Urothelium cell line (cell line): Measurements from ENCODE around the gene RAB3GAP2.
"Not testable (repeated sequence)": the region's sequence is repeated elsewhere in the genome, so short reads cannot be mapped to it uniquely, and the experiment has no call there.

Experiments
- DNase-seq: peaks from one replicate; pipeline ENCODE4 v3.0.0; 2011; ENCODE audit warnings: low spot score, mixed read lengths
- FAIRE-seq: peaks from 2 replicates; lab custom pipeline; 2011; peaks lifted over from hg19 to GRCh38; lab: Jason Lieb, UNC

Gene RAB3GAP2, protein sequence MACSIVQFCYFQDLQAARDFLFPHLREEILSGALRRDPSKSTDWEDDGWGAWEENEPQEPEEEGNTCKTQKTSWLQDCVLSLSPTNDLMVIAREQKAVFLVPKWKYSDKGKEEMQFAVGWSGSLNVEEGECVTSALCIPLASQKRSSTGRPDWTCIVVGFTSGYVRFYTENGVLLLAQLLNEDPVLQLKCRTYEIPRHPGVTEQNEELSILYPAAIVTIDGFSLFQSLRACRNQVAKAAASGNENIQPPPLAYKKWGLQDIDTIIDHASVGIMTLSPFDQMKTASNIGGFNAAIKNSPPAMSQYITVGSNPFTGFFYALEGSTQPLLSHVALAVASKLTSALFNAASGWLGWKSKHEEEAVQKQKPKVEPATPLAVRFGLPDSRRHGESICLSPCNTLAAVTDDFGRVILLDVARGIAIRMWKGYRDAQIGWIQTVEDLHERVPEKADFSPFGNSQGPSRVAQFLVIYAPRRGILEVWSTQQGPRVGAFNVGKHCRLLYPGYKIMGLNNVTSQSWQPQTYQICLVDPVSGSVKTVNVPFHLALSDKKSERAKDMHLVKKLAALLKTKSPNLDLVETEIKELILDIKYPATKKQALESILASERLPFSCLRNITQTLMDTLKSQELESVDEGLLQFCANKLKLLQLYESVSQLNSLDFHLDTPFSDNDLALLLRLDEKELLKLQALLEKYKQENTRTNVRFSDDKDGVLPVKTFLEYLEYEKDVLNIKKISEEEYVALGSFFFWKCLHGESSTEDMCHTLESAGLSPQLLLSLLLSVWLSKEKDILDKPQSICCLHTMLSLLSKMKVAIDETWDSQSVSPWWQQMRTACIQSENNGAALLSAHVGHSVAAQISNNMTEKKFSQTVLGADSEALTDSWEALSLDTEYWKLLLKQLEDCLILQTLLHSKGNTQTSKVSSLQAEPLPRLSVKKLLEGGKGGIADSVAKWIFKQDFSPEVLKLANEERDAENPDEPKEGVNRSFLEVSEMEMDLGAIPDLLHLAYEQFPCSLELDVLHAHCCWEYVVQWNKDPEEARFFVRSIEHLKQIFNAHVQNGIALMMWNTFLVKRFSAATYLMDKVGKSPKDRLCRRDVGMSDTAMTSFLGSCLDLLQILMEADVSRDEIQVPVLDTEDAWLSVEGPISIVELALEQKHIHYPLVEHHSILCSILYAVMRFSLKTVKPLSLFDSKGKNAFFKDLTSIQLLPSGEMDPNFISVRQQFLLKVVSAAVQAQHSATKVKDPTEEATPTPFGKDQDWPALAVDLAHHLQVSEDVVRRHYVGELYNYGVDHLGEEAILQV (N-terminal part only)

DNA sequence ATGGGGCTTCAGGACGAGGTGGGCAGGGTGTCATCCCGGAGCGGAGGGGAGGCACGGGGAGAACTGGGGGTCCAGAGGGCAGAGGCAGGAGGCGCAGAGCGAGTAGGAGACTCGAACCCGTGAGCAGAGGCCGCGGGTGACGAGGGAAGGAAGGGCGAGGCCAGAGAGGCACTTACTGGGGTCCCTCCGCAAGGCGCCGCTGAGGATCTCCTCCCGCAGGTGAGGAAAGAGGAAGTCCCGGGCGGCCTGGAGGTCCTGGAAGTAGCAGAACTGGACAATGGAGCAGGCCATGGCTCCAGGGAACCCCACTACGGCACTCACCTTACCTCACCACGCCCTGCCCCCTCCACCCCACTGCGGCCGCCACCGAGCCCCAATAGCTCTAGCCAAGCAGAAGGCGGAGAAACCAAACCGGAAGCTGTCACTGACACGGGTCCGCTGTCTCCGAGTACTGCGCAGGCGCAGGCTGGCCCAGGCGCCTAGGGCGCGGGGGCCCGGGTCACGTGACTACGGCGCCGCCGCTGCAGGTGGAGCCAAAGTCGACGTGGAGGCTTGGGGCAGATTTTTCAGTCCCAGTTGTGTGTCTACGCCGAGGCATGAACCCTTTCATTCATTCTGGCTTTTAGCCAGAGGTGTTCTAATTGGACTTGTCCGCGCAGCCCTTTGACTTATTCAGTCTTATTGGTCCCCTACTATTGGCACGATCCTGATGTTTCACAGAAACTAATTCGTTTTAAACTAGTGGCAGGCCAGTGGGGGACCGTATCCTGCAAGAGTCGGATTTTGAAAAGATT lies at the start of gene RAB3GAP2:
Gene RAB3GAP2 (minus strand): TSS at position 407 of the 794 bp plus-strand sequence. CDS start 116 bp downstream, at position 291.
- no peak for FAIRE-seq

DNA sequence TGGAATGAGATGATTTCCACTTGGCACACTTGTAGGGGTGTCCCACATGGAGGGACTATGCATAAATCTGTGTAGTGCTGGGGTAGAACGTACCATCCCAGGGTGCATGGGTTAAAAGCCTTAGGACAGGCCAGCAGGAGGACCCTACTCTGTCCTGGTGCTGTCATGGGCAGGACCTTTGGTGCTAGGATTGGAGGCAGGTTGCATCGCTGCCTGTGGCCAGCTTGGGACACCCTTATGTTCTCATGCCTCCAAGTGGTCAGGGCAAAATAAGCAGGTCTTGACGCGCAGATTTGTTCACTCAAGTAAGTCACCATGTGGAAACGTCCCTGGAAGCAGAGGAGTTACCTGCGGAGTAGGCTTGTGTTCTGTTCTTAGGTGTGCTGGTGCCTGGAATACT lies 49.5 kb upstream of the RAB3GAP2 start:
- no peak for FAIRE-seq
- no peak for DNase-seq

More for the DNA sequence above, at the start of gene RAB3GAP2:
- DNase-seq: peak; percentile 99

DNA sequence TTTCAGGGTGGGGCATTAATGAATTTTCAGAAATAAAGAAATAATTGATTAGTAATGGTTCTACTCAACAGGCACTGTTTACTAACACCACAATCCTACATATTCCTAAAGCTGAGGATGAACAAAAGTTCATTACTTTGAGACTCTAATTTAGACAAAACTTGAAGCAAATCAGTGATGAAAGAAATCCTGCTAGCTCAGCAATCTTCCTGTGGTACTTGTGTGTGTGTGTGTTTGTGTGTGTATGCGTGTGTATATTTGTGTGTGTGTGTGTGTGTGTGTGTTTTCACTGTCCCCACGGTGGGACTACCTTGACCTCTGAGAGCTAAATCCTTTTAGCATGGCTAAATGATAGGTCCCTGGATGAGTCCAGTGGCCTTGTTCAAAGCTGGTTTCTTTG lies 48.5 kb upstream of the RAB3GAP2 start:
- no peak for FAIRE-seq

DNA sequence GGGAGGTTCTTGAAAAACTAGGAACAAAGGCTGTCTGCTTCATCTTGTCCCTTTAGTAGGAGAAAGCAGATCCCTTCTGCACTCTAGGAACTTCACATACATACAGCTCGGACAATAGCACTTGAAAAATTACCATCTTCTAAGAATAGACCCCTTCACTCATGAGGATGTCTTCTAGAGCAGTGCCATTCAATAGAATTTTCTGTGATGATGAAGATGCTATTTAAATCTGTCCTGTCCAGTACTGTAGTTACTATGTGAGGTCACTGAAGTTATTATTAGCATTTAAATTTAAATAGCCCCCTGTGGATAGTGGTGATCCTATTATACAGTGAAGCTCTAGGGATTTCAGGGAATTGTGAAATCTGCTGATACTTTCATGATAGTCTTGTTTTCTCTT lies 46.4 kb upstream of the RAB3GAP2 start:
- FAIRE-seq (no peak), DNase-seq (no peak)

More for the DNA sequence above, 48.5 kb upstream of the RAB3GAP2 start:
- DNase-seq: no peak

DNA sequence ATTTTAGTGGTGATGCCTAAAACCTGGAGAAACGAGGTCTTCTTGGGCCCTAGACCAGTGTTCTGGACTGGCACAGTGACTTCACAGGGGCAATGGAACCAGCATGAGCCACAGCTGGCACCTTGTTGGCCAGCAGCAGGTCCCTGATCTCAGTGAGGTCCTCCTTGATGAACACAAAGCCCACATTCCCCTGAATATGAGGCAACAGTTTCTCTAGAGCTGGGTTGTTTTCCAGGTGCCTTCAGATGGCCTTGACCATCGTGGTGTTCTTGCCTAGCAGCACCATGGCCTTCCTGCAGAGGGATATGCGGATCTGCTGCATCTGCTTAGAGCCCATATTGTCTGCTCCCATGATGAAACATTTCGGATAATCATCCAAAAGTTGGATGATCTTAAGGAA lies 44.9 kb upstream of the RAB3GAP2 start:
- DNase-seq (no peak), FAIRE-seq (no peak)

DNA sequence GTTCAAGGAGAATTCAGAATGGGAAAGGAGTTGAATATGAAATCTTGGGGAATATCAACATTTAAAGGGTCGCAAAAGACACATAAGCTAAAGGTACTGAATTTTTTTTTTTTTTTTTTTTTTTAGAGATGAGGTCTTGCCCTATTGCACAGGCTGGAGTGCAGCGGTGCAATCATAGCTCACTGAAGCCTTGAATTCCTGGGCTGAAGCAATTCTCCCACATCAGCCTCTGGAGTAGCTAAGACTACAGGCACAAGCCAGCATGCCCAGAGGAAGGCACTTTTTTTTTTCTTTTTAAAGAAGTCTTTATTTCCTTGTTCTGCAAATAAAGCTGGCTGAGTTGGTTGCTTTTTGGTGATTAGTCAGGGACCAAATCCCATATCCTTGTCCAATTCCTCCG lies 44.1 kb upstream of the RAB3GAP2 start:
- FAIRE-seq (no peak), DNase-seq (no peak)

DNA sequence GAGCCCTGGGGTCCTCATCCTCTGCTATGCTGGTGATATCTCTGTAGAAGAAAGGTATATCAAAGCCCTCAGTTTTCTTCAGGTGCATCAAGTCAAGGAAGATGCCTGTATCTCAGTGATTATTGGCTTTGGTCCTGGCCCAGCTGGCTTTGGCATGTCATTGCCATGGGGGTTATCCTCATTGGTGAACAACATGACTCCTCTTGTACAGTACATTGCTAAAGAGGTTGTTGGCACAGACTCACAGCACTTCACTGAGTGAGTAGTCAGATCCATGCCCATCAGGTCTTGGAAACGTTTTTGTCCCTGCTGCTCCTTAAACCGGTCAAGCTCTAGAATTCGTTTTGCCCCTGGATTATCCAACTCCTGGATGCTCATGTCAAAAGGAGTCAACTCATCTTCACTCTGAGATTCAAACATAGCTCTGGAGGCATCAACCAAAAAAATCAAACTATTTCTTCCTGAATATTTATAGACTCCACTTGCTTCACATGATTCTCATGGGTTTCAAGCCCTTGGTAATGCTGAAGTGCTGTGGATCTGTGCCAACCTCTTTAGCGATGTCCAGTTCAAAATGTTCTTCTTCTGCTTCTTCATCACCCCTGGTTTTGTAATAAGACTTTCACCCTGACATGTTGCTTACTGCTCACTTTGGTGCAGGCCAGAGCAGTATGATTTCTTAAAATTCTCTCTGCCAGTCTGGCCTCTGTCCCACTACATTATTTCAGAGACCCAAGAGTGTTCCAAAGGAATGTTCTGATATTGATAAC lies 43.0 kb upstream of the RAB3GAP2 start:
- FAIRE-seq (no peak), DNase-seq (no peak)

DNA sequence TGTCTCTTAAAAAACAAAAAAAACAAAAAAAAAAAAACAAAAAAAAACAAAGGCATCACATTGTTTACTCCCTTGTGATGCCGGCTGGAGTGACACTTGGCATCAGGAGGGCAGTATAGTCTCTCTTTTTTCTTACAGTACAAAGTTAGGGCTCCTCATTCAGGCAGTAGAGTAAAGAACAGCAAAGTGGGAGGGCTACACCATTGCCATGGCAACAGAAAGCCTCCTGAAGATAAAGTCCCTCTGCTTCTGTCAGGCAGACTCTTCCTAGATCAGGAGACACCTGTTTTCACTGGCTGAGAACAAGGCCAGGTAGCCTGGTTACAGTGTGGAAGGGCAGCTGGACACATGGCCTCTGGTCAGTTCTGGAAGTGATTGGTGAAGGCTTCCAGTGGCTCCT lies 41.3 kb upstream of the RAB3GAP2 start:
- no peak for FAIRE-seq

DNA sequence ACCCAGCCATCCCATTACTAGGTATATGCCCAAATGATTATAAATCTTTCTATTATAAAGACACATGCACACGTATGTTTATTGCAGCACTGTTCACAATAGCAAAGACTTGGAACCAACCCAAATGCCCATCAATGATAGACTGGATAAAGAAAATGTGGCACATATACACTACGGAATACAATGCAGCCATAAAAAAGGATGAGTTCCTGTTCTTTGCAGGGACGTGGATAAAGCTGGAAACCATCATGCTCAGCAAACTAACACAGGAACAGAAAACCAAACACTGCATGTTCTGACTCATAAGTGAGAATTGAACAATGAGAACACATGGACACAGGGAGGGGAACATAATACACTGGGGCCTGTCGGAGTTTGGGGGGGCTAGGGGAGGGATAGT lies 37.9 kb upstream of the RAB3GAP2 start:
- not testable (repeated sequence) for FAIRE-seq, DNase-seq

More for the DNA sequence above, 41.3 kb upstream of the RAB3GAP2 start:
- DNase-seq: no peak

DNA sequence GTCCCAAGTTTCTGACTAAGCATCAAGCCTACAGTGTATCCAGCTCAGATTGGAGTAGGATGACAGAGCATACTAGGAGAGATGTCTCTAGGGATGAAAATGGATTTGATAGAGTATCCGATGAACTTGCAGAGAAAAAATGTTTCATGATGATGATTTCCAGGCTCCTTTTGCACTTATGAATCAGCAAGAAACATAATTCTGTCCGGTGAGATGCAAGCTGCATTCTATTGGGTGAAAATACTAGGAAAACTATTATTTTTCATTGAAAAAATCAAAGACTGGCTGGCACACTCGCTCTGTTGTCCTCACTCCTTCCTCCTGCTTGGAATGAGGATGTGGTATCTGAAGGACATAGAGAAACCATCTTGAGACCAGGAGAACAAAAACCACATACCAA lies 35.4 kb upstream of the RAB3GAP2 start:
- DNase-seq: no peak
- no peak for FAIRE-seq

DNA sequence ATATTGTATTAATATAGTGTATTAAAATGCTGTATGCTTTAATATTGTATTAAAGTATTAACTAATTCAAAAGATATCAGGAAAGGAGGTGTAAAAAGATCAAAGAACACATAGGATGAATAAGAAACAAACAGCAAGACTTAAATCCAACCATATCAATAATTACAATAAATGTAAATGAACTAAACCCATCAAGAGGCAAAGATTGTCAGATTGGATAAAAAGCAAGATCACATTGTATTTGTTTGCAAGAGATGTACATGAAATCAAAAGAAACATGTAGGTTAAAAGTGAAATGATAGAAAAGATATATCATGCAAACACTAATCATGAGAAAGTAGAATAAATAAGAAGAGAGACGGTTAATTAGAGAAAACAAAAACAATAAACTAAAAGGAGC lies 34.1 kb upstream of the RAB3GAP2 start:
- no peak for DNase-seq
- no peak for FAIRE-seq

DNA sequence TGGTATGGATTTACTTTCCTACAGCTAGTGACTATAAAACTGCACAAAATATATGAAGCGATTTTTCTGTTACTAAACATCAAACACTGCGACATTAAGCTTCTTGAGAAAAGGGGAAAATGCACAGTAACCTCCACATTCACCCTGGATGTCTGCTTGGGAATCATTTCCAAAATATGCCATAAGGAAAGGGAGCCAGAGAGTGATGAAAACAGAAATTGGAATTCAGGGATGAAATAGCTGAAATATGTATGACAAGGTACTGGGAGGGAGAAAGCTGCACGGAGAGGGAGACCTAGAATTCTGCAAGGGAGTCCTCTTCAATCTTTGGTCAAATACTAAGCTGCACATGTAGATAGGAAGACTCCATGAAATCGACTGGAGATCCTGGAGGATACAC lies 31.6 kb upstream of the RAB3GAP2 start:
- no peak for DNase-seq
- no peak for FAIRE-seq

DNA sequence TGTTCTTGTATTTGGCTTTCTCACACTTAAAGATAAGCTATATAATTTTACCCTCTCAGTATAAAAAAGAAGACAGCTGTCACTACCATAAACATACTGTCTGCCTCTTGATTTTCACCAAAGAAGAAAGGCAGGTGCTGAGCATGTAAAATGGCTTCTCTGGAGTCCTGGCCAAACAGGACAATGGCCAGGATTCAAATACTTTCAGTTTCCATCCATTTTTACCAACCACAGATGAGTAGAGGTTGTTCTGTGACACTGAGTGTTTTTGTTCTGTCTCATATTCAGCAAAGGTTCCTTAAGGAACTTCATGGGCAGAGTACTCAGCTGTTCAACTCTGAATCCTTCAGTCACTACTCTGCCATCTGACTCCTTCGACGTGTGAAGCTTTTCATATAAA lies 29.4 kb upstream of the RAB3GAP2 start:
- FAIRE-seq (no peak), DNase-seq (no peak)

DNA sequence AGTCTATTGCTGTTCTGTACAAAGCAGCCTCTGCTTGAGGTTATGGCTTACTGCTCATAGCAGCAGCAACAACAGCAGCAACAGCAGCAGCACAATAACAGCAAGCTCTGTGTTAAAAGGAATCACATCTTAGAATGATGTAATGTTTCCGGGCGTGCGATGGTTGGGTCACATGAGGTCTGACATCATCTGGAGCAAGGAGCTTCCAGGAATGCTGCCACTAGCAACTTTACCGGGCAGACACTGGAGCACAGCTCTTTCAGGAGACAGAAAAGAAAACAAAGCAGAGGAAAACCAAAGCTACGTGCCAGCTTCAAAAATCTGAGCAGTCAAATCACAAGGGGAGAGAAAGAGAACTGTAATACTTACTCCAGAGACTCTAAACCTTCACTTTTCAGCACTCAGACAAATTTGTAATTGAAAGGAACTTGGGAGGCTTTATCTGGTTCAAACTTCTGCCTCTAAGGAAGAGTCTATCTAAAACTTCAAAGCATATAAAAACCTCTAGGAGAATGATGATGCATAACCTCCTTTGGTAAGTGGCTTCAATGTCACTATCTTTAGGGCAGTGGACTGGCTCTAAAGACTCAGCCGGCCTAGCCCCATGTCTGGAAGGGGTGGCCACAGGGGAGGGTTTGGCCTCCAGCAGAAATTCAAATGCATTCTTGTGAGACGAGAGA lies 28.3 kb upstream of the RAB3GAP2 start:
- FAIRE-seq (no peak), DNase-seq (peak; percentile 83)

DNA sequence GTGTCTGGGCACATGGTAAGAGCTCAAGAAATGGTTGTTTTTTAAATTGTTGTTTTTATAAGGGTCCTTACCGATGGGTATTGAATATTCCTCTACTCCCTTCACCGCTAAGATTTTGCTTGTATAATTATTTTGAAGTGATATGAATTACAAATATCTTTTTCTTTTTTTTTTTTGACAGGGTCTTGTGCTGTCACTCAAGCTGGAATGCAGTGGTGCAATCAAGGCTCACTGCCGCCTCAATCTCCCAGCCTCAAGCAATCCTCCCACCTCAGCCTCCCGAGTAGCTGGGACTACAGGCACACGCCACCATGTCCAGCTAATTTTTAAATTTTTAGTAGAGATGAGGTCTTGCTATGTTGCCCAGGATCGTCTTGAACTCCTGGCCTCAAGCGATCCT lies 27.1 kb upstream of the RAB3GAP2 start:
- FAIRE-seq (no peak), DNase-seq (no peak)

DNA sequence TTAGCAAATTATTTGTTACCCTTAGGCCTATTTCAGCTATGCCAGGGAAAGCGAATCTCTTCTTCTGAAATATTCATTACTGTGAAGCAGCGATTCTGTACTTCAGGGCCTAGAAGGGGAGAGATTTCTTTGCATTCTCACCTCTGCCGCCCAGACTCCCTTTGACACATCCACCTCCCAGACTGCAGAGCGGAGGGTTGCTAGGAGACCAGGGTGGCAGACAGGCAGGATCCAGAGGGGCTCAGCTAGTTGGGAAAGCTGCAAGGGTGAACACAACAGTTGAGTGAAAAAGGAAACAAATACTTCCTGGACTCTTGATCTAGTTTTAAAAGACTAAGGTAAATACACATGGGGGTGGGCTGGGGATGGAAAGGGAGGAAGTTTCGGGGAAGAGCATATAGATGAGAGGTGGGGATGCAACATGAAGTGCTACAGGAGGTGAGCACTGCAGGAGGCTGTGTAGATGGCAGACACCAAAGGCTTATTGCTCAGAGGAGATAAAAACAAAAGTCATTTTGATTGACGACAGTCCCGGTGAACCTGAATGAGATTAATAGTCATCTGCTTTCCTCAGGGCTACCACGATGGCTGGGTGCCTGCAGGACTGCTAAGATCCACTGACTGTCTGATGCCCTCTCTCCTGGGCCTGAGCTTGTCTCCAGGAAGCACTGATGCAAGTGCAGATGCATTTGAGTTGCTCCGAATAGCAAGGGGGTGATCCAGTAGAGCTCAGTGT lies 26.4 kb upstream of the RAB3GAP2 start:
- DNase-seq (no peak), FAIRE-seq (no peak)

DNA sequence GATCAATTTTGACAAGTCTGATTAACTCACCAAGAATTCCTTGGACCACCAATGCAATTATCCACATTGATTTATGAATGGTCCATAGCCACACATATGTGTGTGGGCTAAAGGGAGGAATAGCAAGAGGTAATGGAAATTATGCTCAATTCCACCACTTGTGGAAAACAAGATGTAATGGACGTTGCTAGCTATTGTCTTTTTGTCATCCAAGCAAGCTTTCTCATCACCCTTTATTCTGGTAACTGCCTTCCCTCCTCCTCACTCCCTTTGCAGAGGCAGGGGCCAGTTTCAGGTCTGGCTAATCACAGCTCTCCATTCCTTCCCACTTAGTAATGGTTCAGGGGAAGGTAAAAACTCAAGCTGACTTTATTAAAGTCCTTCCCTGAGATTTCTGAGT lies 24.7 kb upstream of the RAB3GAP2 start:
- no peak for FAIRE-seq
- DNase-seq: no peak

DNA sequence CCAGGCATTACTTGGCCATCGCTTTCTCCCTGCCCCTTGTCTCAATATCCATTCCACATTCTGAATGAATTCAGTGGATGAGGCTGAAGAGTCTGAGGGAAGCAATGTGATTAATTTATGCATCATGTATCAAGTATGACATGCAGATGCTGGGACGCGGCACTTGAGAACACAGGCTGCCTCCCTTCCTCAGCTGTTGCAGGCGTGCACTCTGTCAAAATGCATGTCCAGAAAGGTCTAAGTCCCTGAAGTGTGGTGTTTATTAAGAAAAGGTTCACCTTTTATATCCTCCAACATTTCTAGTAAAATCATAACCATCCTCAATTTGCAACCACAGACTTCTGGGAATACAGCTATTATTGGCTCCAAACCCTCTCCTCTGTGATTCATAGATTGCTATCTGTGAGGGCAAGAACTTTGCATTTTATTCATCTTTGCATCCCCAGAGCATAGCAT lies 22.6 kb upstream of the RAB3GAP2 start:
- no peak for DNase-seq
- FAIRE-seq: no peak
